GM12878 (cell line): ENCODE data around the gene MAPKAP1. TPM values are rescaled to one million over a fixed set of nuclear protein-coding genes. Genes with fewer than 3 reads are reported as not detected.

Source experiments
- ATAC-seq: fragments of 200-7000 bp; cut with Tn5 transposase; 3 replicates; pipeline ENCODE4 v1.9.1; 2020; ENCODE audit warnings: mild to moderate bottlenecking, moderate library complexity
- BruUV-seq: library from RNA; stranded (reverse); fragments of 400-500 nt; replicated peaks from 2 replicates; lab custom pipeline; 2021; lab: Mats Ljungman, UMichigan
- CTCF ChIA-PET: fragments of 300-600 bp; sonication (Branson Sonifier 250); formaldehyde crosslinking; extraction: SDS; loops from one replicate; lab custom pipeline; 2021; ENCODE audit warnings: inconsistent platforms; lab: Yijun Ruan, JAX
- POLR2A ChIA-PET: fragments of 350-600 bp; formaldehyde crosslinking; extraction: SDS; loops from one replicate; lab custom pipeline; 2021; ENCODE audit warnings: inconsistent platforms; lab: Charles Lee
- RAD21 ChIA-PET: fragments of 300-600 bp; sonication (Branson Sonifier 250); formaldehyde crosslinking; loops from one replicate; lab custom pipeline; 2023; ENCODE audit warnings: antibody characterized with exemption; ENCODE audit not compliant: unreplicated experiment; lab: Charles Lee
- SMC1A ChIA-PET: fragments of 300-600 bp; sonication (Branson Sonifier 250); formaldehyde crosslinking; loops from one replicate; lab custom pipeline; 2023; ENCODE audit not compliant: unreplicated experiment, uncharacterized antibody; lab: Charles Lee
- DNase-seq: peaks from one replicate; pipeline ENCODE4 v3.0.0-alpha.2; 2011; ENCODE audit warnings: low read depth, low spot score
- FAIRE-seq: peaks from 3 replicates; lab custom pipeline; 2011; peaks lifted over from hg19 to GRCh38; lab: Jason Lieb, UNC
- H2AFZ ChIP-seq: 2 replicates; pipeline ENCODE4 v1.6.0; 2011; ENCODE audit warnings: low read depth, low read length, control low read depth; ENCODE audit not compliant: control insufficient read depth
- H3K27ac ChIP-seq: 2 replicates; pipeline ENCODE4 v1.5.1; 2011; ENCODE audit warnings: control low read depth; ENCODE audit not compliant: control insufficient read depth, insufficient read depth
- H3K27me3 ChIP-seq, 2 experiments: replicated peaks in 1 of 2; 2 replicates each; pipeline versions ENCODE4 v1.6.0 to v1.6.1; 2011; ENCODE audit warnings: low read length in 1 of 2; ENCODE audit not compliant: control insufficient read depth in 2 of 2, insufficient read depth in 2 of 2
- H3K36me3 ChIP-seq, 2 experiments: 2 replicates each; pipeline ENCODE4 v1.5.1; 2011; ENCODE audit warnings: low read length in 1 of 2; ENCODE audit not compliant: control insufficient read depth in 2 of 2, insufficient read depth in 2 of 2
- H3K4me1 ChIP-seq: 2 replicates; pipeline ENCODE4 v1.6.1; 2011; ENCODE audit warnings: mild to moderate bottlenecking, low read length, moderate library complexity, mixed read lengths; ENCODE audit not compliant: control insufficient read depth, insufficient read depth
- H3K4me2 ChIP-seq: 2 replicates; pipeline ENCODE4 v1.6.0; 2011; ENCODE audit warnings: control low read depth; ENCODE audit not compliant: control insufficient read depth, insufficient read depth
- H3K4me3 ChIP-seq: fragments of 200-600 bp; sonication (generic); 2 replicates; pipeline ENCODE4 v1.5.1; 2016
- H3K79me2 ChIP-seq: 2 replicates; pipeline ENCODE4 v1.6.0; 2011; ENCODE audit warnings: low read length; ENCODE audit not compliant: control insufficient read depth, insufficient read depth
- H3K9ac ChIP-seq: 2 replicates; pipeline ENCODE4 v1.8.0; 2011; ENCODE audit warnings: low read length, control low read depth, mixed read lengths; ENCODE audit not compliant: control insufficient read depth, insufficient read depth
- H3K9me3 ChIP-seq: replicated peaks from 3 replicates; pipeline ENCODE4 v1.5.1; 2011; ENCODE audit warnings: mild to moderate bottlenecking, low read length; ENCODE audit not compliant: control insufficient read depth, insufficient read depth
- H4K20me1 ChIP-seq: 2 replicates; pipeline ENCODE4 v1.6.0; 2011; ENCODE audit not compliant: control insufficient read depth, insufficient read depth
- CEBPB ChIP-seq, 2 experiments: fragments of 150-350 bp in 1 of 2; IDR thresholded peaks; 2 replicates each; pipeline ENCODE4 v1.6.1; 2012 to 2014; ENCODE audit warnings: low read depth in 2 of 2, low read length in 2 of 2, borderline replicate concordance in 1 of 2, inconsistent platforms in 1 of 2
- KLF5 ChIP-seq: fragments of 450-650 bp; IDR thresholded peaks from 2 replicates; pipeline ENCODE4 v1.6.1; 2014; ENCODE audit warnings: mild to moderate bottlenecking; ENCODE audit not compliant: partially characterized antibody
- MXI1 ChIP-seq: fragments of 150-350 bp; IDR thresholded peaks from 2 replicates; pipeline ENCODE4 v1.6.1; 2011; ENCODE audit warnings: low read depth, mild to moderate bottlenecking, inconsistent platforms, low read length, improper control_type of control experiment
- SMAD5 ChIP-seq: IDR thresholded peaks from 2 replicates; pipeline ENCODE4 v1.6.1; 2016; ENCODE audit warnings: antibody characterized with exemption, low read depth
- WGBS: methylation state at CpG from one replicate; pipeline ENCODE4 v1.1.6; 2016; ENCODE audit warnings: low lambda C conversion rate; ENCODE audit not compliant: insufficient replicate concordance, insufficient coverage; ENCODE audit errors: missing lambda C conversion rate; 5-methylcytosine and 5-hydroxymethylcytosine counted together
- in situ Hi-C: fragments of 300-500 bp; cut with MboI; formaldehyde crosslinking; loops from 9 replicates; pipeline ENCODE4 v1.14.3; 2018; ENCODE audit warnings: mixed read lengths
- intact Hi-C: fragments of 100-400 bp; cut with micrococcal nuclease; formaldehyde crosslinking; loops from one replicate; pipeline ENCODE4 v1.14.2; 2022; ENCODE audit not compliant: unreplicated experiment
- polyA plus RNA-seq, 11 experiments: library from polyadenylated mRNA; depleted of rRNA in 4 of 11; unstranded in 6 of 11; stranded (reverse) in 5 of 11; fragments of >200 nt; fragmentation: Nextera tagmentation in 4 of 11; fragmentation: Illumina TruSeq in 1 of 11; extraction: Ambion mirVana in 4 of 11; extraction: Trizol in 1 of 11; gene quantifications; 1 replicate in 1 of 11; 2 replicates in 10 of 11; pipeline versions ENCODE4 v1.2.1 to v1.2.3, GENCODE V29; 2011 to 2016; ENCODE audit warnings: inconsistent platforms in 2 of 11, missing spikeins in 2 of 11, low read depth in 1 of 11
- total RNA-seq, 4 experiments: library from RNA; depleted of rRNA in 3 of 4; stranded (reverse); fragments of >200 nt in 3 of 4; fragmentation: Illumina TruSeq in 1 of 4; extraction: Trizol in 1 of 4; gene quantifications; 2 replicates each; pipeline versions ENCODE4 v1.2.1 to v1.2.3, GENCODE V29; 2013 to 2021
- TF ChIP-seq, protein P1 (sequence below): fragments of 450-650 bp; formaldehyde crosslinking; IDR thresholded peaks from 2 replicates; pipeline ENCODE4 v1.4.0; 2022; ENCODE audit warnings: mild to moderate bottlenecking, moderate library complexity
- TF ChIP-seq, protein P2 (sequence below): fragments of 450-650 bp; IDR thresholded peaks from 2 replicates; pipeline ENCODE4 v1.6.1; 2016; ENCODE audit warnings: mild to moderate bottlenecking
- TF ChIP-seq, protein P3 (sequence below): fragments of 450-650 bp; IDR thresholded peaks from 2 replicates; pipeline ENCODE4 v1.6.1; 2017; ENCODE audit warnings: mild to moderate bottlenecking, moderate library complexity
- TF ChIP-seq, protein P4 (sequence below): fragments of 150-350 bp; IDR thresholded peaks from 2 replicates; pipeline ENCODE4 v1.6.1; 2016; ENCODE audit warnings: low read depth, low read length

The MAPKAP1 gene
- total and polyA plus RNA-seq, 10 of the 15 experiments (the other 5 are each of a cell fraction or from before 2014, with no cell fraction given), result 5.1 to 188 (median 105) TPM

DNA sequence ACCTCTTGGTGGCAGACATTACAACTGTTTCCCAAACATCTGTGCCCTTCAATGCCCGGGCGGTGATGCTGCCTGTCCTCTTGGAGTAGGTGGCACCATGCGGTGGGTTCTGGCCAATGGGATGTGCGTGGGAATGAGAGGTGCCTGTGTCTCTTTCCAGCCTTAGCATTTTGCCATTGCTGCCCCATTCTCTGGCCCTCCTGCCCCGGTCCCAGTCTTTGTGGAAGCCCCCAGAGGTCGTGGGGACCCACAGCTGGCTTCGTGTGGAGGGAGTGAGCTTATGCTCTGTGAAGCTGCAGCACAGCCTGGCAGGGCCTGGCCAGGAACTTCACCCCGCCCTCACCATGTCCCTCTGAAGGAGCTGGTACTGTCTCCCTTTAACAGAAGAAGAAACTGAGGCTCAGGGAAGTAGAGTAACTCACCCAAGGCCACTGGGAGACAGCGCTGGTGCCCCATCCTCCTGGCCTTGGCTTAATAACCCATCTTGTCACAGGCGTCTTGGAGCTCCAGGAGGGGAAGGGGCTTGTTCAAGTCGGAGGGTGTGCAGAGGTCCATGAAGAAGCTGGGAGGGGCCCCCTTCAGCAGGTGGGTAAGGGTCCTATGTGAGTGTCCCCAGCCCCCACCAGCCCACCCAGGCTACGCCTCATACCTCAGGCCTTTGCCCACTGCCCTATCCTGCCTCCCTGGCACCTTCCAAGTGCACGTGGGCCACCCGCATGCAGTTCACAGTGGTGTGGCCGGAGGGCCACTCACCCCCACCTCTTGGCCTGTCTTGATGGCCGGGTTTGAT lies 271.8 kb downstream of the MAPKAP1 start (continued):
- no peak for TF ChIP-seq CEBPB (IDR thresholded peaks at IDR 0.05; ENCODE audit: borderline replicate concordance in 1 of 2, low read depth in 2 of 2, low read length in 2 of 2)
- TF ChIP-seq, protein P1, sequence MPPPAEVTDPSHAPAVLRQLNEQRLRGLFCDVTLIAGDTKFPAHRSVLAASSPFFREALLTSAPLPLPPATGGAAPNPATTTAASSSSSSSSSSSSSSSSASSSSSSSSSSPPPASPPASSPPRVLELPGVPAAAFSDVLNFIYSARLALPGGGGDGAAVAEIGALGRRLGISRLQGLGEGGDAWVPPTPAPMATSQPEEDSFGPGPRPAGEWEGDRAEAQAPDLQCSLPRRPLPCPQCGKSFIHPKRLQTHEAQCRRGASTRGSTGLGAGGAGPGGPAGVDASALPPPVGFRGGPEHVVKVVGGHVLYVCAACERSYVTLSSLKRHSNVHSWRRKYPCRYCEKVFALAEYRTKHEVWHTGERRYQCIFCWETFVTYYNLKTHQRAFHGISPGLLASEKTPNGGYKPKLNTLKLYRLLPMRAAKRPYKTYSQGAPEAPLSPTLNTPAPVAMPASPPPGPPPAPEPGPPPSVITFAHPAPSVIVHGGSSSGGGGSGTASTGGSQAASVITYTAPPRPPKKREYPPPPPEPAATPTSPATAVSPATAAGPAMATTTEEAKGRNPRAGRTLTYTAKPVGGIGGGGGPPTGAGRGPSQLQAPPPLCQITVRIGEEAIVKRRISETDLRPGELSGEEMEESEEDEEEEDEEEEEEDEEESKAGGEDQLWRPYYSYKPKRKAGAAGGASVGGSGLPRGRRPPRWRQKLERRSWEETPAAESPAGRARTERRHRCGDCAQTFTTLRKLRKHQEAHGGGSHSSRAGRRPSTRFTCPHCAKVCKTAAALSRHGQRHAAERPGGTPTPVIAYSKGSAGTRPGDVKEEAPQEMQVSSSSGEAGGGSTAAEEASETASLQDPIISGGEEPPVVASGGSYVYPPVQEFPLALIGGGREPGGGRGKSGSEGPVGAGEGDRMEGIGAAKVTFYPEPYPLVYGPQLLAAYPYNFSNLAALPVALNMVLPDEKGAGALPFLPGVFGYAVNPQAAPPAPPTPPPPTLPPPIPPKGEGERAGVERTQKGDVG (CRISPR knock-in tag), result no peak

DNA sequence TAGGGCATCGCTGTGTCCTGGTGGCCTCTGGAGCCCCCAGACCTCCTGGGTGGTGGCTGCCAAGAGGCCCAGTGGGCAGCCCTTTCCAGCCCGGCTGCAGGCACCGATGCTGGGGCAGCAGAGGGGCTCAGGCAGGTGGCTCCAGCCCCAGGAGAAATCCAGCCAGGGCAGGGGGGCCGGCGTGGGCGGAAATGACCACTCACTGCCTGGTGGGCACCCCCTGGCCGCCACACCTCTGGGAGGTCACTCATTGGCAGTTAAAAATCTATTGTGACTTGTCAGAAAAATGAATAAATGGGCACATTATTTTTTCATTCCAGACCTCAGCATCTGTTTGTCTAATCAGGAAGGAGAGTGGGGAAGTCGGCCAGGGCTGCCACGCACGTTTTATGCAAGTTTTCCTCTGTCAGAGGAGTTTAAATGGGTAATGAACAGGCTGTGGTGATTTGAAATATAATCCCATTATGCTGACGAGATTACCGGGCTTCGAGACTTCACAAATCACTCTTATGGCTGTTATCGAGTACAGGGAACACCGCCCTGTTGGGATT lies 273.5 kb downstream of the MAPKAP1 start:
- Histone ChIP-seq H3K4me1 (no peaks in the 10 kb centered on the region), H3K36me3 (peaks cover 0 to 1% of the 10 kb centered on the region in 2 experiments; a peak in 1 of 4 replicates), H3K27ac (no peak overlapping the region), H3K79me2 (no peaks in the 10 kb centered on the region), H4K20me1 (no peaks in the 10 kb centered on the region), H3K4me2 (no peak overlapping the region), H3K27me3 (no peaks in the 10 kb centered on the region), H2AFZ (no peak overlapping the region), H3K9ac (no peak overlapping the region), H3K4me3 (no peak overlapping the region), H3K9me3 (no peaks in the 10 kb centered on the region)
- intact Hi-C loops, result no loop called here
- CTCF ChIA-PET, result no interaction called here
- no peak for DNase-seq
- no TSS peak for BruUV-seq
- POLR2A ChIA-PET, result no interaction called here
- WGBS, result 59% methylated on average over 15 of the region's 15 CpGs
- FAIRE-seq, result no peak
- in situ Hi-C loops, result no loop called here
- SMC1A ChIA-PET, result no interaction called here
- no peak for ATAC-seq
- RAD21 ChIA-PET, result no interaction called here
- TF ChIP-seq SMAD5 (no peak), MXI1 (no peak), KLF5 (no peak)
- TF ChIP-seq, protein P2, sequence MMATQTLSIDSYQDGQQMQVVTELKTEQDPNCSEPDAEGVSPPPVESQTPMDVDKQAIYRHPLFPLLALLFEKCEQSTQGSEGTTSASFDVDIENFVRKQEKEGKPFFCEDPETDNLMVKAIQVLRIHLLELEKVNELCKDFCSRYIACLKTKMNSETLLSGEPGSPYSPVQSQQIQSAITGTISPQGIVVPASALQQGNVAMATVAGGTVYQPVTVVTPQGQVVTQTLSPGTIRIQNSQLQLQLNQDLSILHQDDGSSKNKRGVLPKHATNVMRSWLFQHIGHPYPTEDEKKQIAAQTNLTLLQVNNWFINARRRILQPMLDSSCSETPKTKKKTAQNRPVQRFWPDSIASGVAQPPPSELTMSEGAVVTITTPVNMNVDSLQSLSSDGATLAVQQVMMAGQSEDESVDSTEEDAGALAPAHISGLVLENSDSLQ, result no peak
- TF ChIP-seq, protein P3, sequence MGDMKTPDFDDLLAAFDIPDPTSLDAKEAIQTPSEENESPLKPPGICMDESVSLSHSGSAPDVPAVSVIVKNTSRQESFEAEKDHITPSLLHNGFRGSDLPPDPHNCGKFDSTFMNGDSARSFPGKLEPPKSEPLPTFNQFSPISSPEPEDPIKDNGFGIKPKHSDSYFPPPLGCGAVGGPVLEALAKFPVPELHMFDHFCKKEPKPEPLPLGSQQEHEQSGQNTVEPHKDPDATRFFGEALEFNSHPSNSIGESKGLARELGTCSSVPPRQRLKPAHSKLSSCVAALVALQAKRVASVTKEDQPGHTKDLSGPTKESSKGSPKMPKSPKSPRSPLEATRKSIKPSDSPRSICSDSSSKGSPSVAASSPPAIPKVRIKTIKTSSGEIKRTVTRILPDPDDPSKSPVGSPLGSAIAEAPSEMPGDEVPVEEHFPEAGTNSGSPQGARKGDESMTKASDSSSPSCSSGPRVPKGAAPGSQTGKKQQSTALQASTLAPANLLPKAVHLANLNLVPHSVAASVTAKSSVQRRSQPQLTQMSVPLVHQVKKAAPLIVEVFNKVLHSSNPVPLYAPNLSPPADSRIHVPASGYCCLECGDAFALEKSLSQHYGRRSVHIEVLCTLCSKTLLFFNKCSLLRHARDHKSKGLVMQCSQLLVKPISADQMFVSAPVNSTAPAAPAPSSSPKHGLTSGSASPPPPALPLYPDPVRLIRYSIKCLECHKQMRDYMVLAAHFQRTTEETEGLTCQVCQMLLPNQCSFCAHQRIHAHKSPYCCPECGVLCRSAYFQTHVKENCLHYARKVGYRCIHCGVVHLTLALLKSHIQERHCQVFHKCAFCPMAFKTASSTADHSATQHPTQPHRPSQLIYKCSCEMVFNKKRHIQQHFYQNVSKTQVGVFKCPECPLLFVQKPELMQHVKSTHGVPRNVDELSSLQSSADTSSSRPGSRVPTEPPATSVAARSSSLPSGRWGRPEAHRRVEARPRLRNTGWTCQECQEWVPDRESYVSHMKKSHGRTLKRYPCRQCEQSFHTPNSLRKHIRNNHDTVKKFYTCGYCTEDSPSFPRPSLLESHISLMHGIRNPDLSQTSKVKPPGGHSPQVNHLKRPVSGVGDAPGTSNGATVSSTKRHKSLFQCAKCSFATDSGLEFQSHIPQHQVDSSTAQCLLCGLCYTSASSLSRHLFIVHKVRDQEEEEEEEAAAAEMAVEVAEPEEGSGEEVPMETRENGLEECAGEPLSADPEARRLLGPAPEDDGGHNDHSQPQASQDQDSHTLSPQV, result no peak
- TF ChIP-seq, protein P4, sequence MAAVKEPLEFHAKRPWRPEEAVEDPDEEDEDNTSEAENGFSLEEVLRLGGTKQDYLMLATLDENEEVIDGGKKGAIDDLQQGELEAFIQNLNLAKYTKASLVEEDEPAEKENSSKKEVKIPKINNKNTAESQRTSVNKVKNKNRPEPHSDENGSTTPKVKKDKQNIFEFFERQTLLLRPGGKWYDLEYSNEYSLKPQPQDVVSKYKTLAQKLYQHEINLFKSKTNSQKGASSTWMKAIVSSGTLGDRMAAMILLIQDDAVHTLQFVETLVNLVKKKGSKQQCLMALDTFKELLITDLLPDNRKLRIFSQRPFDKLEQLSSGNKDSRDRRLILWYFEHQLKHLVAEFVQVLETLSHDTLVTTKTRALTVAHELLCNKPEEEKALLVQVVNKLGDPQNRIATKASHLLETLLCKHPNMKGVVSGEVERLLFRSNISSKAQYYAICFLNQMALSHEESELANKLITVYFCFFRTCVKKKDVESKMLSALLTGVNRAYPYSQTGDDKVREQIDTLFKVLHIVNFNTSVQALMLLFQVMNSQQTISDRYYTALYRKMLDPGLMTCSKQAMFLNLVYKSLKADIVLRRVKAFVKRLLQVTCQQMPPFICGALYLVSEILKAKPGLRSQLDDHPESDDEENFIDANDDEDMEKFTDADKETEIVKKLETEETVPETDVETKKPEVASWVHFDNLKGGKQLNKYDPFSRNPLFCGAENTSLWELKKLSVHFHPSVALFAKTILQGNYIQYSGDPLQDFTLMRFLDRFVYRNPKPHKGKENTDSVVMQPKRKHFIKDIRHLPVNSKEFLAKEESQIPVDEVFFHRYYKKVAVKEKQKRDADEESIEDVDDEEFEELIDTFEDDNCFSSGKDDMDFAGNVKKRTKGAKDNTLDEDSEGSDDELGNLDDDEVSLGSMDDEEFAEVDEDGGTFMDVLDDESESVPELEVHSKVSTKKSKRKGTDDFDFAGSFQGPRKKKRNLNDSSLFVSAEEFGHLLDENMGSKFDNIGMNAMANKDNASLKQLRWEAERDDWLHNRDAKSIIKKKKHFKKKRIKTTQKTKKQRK, result no peak
